ENCODE data around the gene RHD.
"Not testable (repeated sequence)": the region's sequence is repeated elsewhere in the genome, so short reads cannot be mapped to it uniquely, and the experiment has no call there.

Gene RHD

DNA sequence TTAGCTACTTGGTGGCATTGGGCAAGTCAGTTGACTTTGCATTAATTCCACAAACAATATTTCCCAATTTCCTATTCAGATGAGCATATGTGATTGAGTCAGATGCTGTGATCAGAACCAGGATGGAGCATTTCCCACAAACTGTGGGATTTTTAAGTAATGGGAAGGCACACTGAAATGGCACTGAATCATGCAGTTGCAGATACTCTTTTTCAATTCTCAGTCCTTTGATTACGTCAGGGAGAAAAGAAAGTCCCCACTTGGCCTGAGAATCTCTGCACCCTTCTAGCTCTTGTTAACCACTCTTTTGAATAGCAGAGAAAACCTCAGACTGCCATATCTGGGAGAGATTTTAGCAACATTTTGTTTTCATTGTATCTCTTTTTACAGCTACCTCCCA is 36.8 kb downstream of the RHD start:
- not testable (repeated sequence) for DNase-seq

DNA sequence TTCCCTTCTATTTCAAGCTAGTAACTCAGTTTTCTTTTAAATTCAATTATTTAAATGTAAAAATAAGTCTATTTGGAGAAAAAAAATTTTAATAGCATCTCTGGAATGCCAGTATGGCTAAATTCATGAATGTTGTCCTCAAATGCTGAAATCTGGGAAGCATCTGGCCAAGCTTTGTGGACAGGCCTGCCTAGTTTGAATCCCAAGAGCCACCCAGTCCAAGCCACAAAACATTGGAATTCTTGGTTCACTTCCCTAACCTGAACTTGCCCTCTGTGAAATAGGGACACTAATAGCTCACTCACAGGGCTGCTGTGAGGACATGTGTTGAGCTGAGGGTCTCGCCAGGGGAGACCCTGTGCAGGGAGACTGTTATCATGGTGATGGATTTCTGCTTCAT is 37.2 kb downstream of the RHD start:
- not testable (repeated sequence) for DNase-seq

DNA sequence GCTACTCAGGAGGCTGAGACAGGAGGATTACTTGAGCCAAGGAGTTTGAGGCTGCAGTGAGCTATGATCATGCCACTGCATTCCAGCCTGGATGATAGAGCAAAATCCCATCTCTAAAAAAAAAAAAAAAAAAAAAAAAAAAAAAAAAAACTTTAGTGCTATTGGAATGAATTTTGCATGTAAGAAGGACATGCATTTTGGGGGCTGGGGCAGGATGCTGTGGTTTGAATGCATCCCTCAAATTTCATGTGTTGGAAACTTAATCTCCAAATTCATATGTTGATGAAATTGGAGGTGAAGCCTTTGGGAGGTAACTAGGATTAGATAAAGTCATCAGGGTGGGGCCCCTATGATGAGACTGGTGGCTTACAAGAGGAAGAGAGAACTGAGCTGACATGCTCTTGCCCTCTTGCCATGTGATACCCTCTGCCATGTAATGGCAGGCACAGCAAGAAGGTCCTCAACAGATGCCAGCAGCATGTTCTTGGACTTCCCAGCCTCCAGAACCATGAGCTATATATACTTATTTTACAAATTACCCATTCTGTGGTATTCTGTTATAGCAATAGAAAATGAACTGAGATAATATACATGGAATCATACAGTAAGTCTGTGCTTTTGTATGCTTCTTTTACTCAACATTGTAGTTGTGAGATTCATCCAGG is 40.6 kb downstream of the RHD start:
- not testable (repeated sequence) for DNase-seq

DNA sequence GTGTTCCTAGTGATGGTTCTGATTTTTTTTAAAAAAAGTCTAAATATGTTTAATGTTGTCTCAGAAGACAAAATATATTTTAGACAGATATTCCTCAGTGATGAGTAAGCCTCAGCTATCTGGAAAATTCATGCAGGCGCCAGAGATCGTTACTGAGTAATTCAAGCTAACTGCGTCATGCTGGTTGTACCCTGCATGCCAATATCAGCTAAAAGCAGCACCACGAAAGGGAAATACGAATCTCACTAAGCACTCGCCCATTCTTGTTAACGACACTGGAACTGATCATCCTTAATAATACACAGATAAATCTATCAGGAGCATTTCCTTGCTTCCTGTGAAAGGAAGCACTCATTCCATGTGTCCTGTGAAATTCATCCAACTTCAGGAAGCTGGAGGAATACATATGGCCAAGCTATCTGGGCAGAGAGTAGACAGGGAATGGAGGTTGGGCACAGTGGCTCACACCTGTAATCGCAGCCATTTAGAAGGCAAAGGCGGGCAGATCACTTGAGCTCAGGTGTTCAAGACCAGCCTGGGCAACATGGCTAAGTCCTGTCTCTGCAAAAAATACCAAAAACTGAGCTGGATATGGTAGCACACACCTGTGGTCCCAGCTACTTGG is 48.1 kb downstream of the RHD start:
- not testable (repeated sequence) for DNase-seq

DNA sequence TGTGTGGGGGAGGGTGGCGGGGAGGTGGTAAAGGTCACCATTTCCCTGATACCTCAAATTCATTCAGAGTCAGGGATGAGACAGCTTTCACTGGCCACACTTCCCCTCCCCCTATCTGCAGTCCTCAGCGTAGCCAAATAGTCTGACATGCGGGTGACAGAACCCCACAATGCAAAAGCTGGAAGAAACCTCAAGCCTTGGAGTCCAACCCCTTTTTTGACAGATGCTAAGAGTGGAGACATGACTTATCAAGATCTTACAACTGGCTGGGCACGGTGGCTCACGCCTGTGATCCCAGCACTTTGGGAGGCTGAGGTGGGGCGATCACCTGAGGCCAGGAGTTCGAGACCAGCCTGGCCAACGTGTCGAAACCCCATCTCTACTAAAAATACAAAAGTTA is 49.8 kb downstream of the RHD start:
- DNase-seq, result not testable (repeated sequence)

DNA sequence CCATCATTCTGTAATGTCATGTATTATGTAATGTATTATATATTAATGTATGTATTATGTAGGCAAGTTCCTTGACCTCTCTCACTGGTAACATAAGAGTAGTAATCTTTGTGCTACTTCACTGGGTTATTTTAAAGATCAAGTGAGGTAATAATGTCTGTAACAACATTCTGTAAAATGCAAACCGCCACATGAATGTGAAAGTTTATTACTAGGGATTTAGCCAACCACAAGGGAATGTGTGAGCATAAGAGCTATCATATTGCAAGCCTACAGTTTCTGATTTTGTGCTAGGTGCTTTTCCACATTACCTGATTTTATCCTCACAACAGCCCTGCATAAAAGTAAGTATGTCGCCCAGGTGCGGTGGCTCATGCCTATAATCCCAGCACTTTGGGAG is 52.1 kb downstream of the RHD start:
- DNase-seq, result not testable (repeated sequence)

DNA sequence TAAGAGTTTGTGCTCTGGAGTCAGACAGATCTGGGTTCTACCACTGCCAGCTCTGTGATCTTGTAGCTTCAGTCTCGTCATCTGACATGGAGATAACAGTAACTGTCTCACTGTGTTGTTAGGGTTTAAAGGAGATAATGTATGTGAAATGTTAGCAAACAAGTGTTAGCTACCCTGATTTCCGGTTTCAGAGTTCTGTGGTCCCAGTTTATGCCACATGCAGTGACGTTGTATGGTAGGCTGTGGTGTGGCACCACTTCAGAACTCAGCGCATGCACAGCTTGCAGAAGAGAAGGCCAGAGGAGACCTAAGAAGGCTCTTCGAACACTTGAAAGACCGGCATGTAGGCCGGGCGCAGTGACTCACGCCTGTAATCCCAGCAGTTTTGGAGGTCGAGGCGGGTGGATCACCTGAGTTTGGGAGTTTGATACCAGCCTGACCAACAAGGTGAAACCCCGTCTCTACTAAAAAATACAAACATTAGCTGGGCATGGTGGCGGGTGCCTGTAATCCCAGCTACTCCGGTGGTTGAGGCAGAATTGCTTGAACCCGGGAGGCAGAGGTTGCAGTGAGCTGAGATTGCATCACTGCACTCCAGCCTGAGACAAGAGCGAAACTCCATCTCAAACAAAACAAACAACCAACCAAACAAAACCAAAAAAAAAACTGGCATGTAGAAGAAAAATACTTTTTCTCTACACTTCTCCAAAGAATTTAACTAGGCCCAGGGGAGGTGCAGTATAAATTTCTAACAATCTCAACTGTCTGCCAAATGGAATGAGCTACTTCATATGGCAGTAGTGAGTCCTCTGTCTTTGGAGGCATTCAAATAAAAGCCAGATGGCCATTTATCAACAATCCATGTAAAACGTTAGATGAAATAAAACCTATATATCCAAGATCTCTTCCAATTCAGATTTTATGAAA is 55.8 kb downstream of the RHD start:
- DNase-seq, result not testable (repeated sequence)

DNA sequence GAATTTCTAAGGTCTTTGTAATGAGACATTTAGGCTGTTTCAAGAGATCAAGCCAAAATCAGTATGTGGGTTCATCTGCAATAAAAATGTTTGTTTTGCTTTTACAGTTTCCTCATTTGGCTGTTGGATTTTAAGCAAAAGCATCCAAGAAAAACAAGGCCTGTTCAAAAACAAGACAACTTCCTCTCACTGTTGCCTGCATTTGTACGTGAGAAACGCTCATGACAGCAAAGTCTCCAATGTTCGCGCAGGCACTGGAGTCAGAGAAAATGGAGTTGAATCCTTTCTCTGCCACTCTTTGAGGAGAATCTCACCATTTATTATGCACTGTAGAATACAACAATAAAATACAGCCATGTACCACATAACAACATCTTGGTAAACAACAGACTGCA is 56.5 kb downstream of the RHD start:
- DNase-seq, result not testable (repeated sequence)

DNA sequence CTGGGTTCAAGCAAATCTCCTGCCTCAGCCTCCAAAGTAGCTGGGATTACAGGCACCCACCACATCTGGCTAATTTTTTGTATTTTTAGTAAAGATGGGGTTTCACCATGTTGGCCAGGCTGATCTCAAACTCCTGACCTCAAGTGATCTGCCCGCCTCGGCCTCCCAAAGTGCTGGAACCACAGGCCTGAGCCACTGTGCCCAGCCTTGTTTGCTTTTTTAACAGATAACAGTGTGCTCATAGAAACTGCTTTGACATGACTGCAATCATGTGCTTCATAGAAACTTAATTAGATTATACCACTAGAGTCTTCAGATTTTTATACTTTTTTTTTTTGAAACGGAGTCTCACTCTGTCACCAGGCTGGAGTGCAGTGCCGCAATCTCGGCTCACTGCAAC is 57.0 kb downstream of the RHD start:
- not testable (repeated sequence) for DNase-seq

DNA sequence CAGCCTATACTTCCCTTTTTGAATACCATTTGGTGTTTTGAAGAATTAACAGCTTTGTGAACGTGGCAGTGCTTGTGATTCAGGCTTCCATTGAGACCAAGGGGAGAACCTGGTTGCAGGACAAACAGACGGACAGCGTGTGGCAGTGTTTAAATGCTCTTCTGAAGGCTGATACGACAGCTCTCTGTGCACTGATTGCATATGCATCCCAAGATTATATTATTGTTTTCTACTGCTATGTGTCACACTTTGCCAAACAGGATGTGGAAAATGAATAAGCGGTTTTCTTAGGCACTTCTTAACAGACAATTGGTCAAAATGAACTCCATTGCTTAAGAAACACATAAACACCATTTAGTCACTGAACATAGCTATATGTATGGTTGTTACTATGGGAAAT is 57.6 kb downstream of the RHD start:
- DNase-seq, result not testable (repeated sequence)

DNA sequence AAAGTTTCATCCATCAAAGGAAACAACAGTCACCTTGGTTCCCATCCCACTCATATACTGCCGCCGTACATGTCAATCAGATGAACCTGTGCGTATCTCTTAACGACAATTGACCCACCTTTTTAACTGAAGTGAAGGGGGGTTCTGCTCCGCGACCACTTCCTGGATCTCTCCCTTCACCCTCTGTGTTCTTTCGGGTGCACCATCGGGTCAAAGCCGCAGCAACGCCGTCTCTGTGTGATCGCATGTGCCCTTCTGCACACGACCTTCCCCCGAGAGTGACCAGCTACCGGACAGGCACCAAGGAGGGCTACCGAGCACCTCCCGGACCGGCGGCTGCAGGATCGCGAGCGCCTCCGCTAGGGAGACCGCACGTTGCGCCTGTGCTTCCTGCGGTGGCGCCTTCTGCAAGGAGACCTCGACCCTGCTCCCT is 64.6 kb downstream of the RHD start:
- DNase-seq, result peak; percentile 23 to 24

DNA sequence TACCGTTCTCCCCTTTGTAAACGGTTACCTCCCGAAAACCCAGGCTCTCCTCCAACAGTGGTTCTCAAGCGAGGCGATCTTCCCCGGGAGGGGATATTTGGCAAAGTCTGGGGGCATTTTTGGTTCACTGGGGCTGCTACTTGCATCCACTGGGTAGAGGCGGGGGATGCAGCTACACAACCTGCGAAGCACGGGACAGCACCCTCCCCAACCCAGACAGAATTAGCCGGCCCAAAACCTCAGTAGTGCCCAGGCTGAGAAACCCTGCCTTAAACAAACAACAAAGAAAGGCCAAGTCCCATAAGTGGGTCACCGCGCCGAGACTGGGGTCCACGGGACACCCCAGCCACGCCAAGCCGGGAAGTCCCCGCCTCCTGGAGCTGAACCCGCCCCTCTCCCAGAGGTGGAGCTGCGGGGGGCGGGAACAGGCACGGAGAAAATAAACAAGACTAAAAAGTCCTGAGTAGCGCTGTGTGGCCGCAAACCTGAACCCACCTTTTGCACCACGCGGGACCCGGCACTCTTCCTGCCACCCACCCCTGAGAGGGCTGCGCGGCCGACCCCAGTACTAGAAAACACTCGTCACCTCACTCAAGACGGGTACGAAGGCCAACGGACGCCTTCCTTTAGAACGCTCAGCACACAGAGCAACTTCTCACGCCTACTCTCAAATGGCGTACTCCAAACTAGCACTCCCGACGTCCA is 65.3 kb downstream of the RHD start:
- peak; percentile 26 to 36 for DNase-seq

DNA sequence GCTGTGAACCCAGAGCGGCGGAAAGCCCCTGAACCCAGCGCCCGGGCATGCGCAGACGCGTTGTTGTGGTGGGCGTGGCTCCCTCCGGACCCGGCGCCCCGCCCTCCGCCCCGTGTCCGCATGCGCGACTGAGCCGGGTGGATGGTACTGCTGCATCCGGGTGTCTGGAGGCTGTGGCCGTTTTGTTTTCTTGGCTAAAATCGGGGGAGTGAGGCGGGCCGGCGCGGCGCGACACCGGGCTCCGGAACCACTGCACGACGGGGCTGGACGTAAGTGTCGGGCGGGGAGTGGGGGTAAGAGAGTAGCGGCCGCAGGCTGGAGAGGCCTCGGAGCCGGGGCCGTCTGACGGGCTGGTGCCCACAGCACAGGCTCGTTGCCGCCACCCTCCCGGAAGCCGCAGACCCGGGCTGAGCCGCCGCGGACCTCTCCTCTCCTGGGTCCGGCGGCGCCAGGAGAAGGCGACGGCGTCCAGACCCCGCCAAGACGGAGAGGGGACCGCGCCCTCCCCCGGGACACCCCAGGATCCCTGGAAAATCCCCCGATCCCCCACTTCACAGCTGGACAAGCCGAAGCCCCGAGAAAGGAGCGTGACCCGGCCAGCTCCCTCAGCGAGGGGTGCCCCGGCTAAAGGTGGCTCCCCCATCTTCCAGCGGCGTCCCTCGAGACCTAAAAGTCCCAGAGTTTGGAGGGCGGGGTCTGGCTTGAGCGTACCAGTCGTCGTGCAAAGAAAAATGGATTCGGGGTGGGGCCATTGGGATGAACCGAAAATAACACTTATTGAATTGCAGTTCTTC is 66.1 kb downstream of the RHD start, which contains the start of gene TMEM50A:
TSS of gene TMEM50A (plus strand) at position 147 of the 794 bp plus-strand sequence. CDS start 2,153 bp downstream, outside the sequence.
- peak; percentile 91 to 92 for DNase-seq

DNA sequence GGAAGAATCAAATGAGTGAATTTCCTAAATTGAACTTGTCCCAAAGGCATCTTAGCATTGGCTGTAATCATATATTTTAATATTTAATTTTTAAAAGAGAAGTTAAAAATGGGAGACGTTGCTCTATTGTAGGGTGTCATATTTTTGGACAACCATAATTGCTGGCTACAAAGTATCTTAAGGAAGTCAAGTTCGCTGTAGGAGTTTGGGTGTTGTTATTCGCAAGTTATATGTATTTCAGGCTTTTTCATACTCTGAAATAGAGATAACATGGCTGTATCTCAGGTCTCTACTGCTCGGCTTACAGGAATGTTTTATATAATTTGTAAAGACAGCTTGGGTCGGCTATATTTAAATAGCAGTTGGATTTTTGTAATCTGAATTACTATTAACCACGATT is 66.7 kb downstream of the RHD start:
- DNase-seq, result no peak

DNA sequence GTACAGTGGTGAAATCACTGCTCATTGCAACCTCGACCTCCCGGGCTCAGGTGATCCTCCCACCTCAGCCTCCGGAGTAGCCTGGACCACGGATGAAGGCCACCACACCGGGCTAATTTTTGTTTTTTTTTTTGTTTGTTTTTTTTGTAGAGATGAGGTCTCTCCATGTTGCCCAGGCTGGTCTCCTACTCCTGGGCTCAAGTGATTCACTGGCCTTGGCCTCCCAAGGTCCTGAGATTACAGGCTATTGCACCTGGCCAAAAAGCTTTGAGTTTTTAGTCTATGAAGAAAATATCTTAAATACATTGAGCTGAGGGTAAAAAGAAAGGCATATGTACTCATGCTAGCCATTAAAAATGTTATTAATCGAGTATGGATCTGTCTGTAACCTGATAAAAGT is 69.4 kb downstream of the RHD start:
- no peak for DNase-seq

DNA sequence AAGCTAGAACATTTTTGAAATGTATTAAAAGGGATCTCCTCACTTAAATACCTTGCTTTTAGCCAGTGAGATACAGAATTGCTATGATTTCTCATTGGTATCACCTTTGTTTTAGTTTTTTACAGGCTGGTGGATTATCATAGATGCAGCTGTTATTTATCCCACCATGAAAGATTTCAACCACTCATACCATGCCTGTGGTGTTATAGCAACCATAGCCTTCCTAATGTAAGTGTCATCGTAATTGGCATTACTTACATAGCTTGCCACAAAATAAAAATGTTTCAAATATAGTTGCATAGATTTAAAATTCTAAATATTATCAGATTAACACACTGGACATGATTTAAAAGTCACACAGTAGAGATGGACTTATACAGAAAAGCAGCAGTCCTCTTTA is 70.5 kb downstream of the RHD start:
- DNase-seq, result no peak

DNA sequence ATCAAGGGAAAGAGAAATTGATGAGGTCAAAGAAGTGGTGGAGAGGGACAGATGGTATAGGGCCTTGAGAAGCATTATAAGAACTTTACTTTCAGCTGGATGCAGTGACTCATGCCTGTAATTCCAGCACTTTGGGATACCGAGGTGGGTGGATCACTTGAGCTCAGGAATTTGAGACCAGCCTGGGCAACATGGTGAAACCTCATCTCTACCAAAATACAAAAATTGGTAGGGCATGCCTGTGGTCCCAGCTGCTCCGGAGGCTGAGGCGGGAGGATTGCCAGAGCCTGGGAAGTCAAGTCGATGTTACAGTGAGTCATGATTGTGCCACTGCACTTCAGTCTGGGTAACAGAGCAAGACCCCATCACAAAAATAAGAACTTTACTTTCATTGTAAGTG is 71.6 kb downstream of the RHD start:
- no peak for DNase-seq

DNA sequence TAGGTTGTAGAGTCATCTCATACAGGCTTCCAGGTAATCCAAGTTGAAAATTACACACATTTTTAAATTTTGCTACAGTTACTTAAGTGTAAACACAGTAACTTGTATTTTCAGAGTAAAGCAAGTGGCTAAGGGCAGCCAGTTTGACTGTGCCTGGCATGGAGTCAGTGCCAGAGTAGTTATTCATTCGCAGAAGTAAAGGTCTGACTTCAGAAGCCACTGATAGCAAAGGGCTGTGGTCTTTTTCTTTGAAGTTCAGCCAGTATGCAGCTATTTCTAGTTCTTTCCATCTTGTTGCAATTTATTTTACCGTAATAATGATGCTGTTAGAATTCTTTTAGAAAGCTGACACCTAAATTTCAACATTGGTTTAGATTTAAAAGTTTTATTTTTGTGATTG is 75.2 kb downstream of the RHD start:
- no peak for DNase-seq

DNA sequence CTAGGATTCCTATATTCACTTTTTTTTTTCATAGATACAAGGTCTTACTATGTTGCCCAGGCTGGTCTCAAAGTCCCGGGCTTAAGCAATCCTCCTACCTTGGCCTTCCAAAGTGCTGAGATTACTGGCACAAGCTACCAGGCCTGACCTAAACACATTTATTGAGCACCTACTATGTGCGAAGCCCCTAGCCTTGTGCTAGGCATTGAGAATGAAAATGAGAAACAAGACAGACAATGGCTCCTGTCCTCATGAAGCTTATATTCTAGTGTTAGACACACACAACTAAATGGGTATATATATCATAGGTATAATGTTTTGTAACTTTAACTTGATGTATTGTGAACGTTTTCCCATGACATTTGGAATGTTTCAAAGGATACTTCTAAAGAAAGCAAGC is 77.3 kb downstream of the RHD start:
- DNase-seq, result no peak

DNA sequence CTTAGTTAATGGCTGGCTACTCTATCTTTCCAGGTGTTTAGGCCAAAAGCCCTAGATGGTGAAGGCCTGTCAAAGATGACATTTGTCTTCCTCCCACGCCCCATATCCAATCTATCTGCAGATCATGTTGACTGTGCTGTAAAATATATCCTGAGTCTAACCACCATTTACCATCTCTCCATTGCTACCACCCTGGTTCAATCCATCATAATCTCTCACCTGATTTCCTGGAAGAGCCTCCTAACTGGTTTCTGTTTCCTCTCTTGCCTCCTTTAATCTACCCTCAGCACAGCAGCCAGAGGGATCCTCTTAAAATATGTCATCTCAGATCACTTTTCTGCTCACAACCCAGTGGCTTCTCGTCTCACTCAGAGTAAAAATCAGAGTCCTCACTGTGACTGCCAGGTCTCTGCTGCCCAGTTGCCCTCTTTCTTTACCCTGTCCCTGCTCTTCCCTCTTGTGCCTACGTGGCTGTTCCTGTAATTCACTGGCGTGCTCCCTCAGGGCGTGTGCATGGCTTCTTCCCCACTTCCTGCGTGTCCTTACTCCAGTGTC is 83.6 kb downstream of the RHD start:
- no peak for DNase-seq

DNA sequence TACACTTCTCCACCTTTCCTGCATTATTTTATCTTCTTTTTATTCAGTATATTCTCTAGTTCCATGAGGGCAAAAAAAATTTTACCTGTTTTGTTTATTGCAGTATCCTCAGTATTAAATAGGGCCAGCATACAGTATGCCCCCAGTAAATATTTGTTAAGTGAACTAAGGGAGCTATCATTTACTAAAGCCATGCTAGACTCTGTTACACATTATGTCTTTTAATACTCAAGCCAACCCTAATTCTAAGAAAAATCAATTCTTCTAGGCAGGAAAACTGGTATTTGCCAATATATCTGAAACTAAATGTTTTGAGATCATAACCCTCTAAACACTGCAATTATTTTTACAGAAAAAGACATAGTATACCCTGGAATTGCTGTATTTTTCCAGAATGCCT is 84.1 kb downstream of the RHD start:
- DNase-seq, result no peak

DNA sequence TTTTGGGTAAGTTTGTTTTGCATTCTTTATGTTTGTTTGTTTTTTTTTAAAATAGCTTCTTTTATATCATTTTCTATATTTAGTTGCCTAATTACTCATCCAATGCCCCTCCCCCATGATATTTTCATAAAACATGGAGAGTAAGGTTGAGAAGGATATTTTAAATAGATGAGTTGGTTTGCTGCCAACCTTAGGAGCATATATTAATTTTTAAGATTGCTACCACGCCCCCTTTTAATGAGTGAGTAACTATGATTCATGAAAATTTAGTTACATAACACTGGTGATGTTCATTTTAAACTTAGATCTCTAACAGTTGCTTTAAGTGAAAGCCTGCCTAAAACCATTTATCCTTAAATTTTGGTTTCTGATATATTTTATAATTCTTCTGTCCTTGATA is 84.5 kb downstream of the RHD start:
- no peak for DNase-seq
